Esophagus muscularis mucosa (tissue), 4 donors: ENCODE data around the gene CTPS2.

ENCODE experiments used
- CTCF ChIP-seq, 3 experiments: fragments of 200-600 bp in 2 of 3; fragments of 450-650 bp in 1 of 3; sonication (generic) in 2 of 3; IDR thresholded peaks; one replicate each; pipeline ENCODE4 v1.5.1; 2017 to 2019; ENCODE audit warnings: antibody characterized with exemption in 3 of 3, mild to moderate bottlenecking in 2 of 3, moderate library complexity in 1 of 3
- EP300 ChIP-seq: sonication (generic); formaldehyde crosslinking; IDR thresholded peaks from one replicate; pipeline ENCODE4 v1.6.1; 2017; ENCODE audit warnings: antibody characterized with exemption
- POLR2A ChIP-seq: fragments of 450-650 bp; IDR thresholded peaks from one replicate; pipeline ENCODE4 v1.6.1; 2017; ENCODE audit warnings: antibody characterized with exemption, moderate library complexity, mild to moderate bottlenecking, low read depth
- POLR2AphosphoS5 ChIP-seq, 2 donors: sonication (generic); formaldehyde crosslinking; IDR thresholded peaks; one replicate each; pipeline ENCODE4 v1.6.1; 2017; ENCODE audit warnings: antibody characterized with exemption in 2 of 2

- TF ChIP-seq CTCF (IDR thresholded peaks at IDR 0.05) (no peak), POLR2A (no peak), POLR2AphosphoS5 (IDR thresholded peaks at IDR 0.05) (no peak), EP300 (no peak)
Measured at GRCh38 chrX:16560173-16560572, 152.3 kb downstream of the CTPS2 start.
